HepG2 (cell line): ENCODE measurements around the gene CES2. TPM values are rescaled to one million over a fixed set of nuclear protein-coding genes. Genes with fewer than 3 reads are reported as not detected.

Experiments
- ATRX ChIP-seq: sonication (generic); formaldehyde crosslinking; IDR thresholded peaks from 2 replicates; pipeline ENCODE4 v1.4.0; 2020; ENCODE audit warnings: missing genetic modification reagents, borderline replicate concordance
- DR1 ChIP-seq: sonication (generic); formaldehyde crosslinking; IDR thresholded peaks from 2 replicates; pipeline ENCODE4 v1.8.0; 2021; ENCODE audit warnings: mild to moderate bottlenecking, missing genetic modification reagents, inconsistent platforms
- GABPB1 ChIP-seq: IDR thresholded peaks from 2 replicates; pipeline ENCODE4 v1.6.1; 2016; ENCODE audit warnings: mild to moderate bottlenecking, missing genetic modification reagents, moderate library complexity, missing compliant biosample characterization
- GZF1 ChIP-seq: sonication (generic); formaldehyde crosslinking; IDR thresholded peaks from 2 replicates; pipeline ENCODE4 v1.5.1; 2020; ENCODE audit warnings: mild to moderate bottlenecking, missing genetic modification reagents
- HCFC1 ChIP-seq: fragments of 150-350 bp; IDR thresholded peaks from 2 replicates; pipeline ENCODE4 v1.6.1; 2014; ENCODE audit warnings: low read depth, low read length
- HES4 ChIP-seq: sonication (generic); formaldehyde crosslinking; IDR thresholded peaks from 2 replicates; pipeline ENCODE4 v1.9.0; 2021; ENCODE audit warnings: mild to moderate bottlenecking, missing genetic modification reagents, borderline replicate concordance
- KAT8 ChIP-seq: IDR thresholded peaks from 2 replicates; pipeline ENCODE4 v1.6.1; 2016; ENCODE audit warnings: missing genetic modification reagents, missing compliant biosample characterization
- KDM6A ChIP-seq: IDR thresholded peaks from 2 replicates; pipeline ENCODE4 v1.6.1; 2016; ENCODE audit warnings: low read depth
- MAF1 ChIP-seq: sonication (generic); formaldehyde crosslinking; IDR thresholded peaks from 2 replicates; pipeline ENCODE4 v1.5.0; 2020; ENCODE audit warnings: missing genetic modification reagents, borderline replicate concordance
- NCOA2 ChIP-seq: sonication (generic); formaldehyde crosslinking; IDR thresholded peaks from 2 replicates; pipeline ENCODE4 v1.8.0; 2022; ENCODE audit warnings: inconsistent platforms
- PHF8 ChIP-seq: sonication (generic); formaldehyde crosslinking; IDR thresholded peaks from 2 replicates; pipeline ENCODE4 v1.5.0; 2020; ENCODE audit warnings: missing genetic modification reagents
- RORA ChIP-seq: sonication (generic); formaldehyde crosslinking; IDR thresholded peaks from 2 replicates; pipeline ENCODE4 v1.5.0; 2020; ENCODE audit warnings: mild to moderate bottlenecking, missing genetic modification reagents, moderate library complexity
- SOX6 ChIP-seq, 2 experiments: fragments of 450-650 bp in 1 of 2; sonication (generic) in 1 of 2; formaldehyde crosslinking in 1 of 2; IDR thresholded peaks; 2 replicates each; pipeline versions ENCODE4 v1.4.0 to v1.6.1; 2017 to 2020; ENCODE audit warnings: antibody characterized with exemption in 1 of 2, mild to moderate bottlenecking in 1 of 2, missing genetic modification reagents in 1 of 2
- SYNCRIP ChIP-seq: fragments of 200-400 bp; formaldehyde crosslinking; IDR thresholded peaks from 2 replicates; pipeline ENCODE4 v1.6.1; 2018; ENCODE audit warnings: mild to moderate bottlenecking, low read depth, low read length; ENCODE audit not compliant: insufficient read depth
- TOE1 ChIP-seq: sonication (generic); formaldehyde crosslinking; IDR thresholded peaks from 2 replicates; pipeline ENCODE4 v1.4.0; 2020; ENCODE audit warnings: mild to moderate bottlenecking, missing genetic modification reagents
- ZBTB20 ChIP-seq: sonication (generic); formaldehyde crosslinking; IDR thresholded peaks from 2 replicates; pipeline ENCODE4 v1.8.1; 2023; ENCODE audit warnings: missing genetic modification reagents, low read depth, mild to moderate bottlenecking, borderline replicate concordance
- ZMAT3 ChIP-seq: sonication (generic); formaldehyde crosslinking; conservative IDR thresholded peaks from 2 replicates; pipeline ENCODE4 v1.7.0; 2021; ENCODE audit warnings: missing genetic modification reagents
- ZMYM4 ChIP-seq: sonication (generic); formaldehyde crosslinking; IDR thresholded peaks from 2 replicates; pipeline ENCODE4 v1.8.1; 2023; ENCODE audit warnings: mild to moderate bottlenecking, missing genetic modification reagents
- ZNF430 ChIP-seq: sonication (generic); formaldehyde crosslinking; IDR thresholded peaks from 2 replicates; pipeline ENCODE4 v1.9.0; 2021; ENCODE audit warnings: mild to moderate bottlenecking, missing genetic modification reagents
- ZNF563 ChIP-seq: sonication (generic); formaldehyde crosslinking; IDR thresholded peaks from 2 replicates; pipeline ENCODE4 v1.8.0; 2022; ENCODE audit warnings: mild to moderate bottlenecking, moderate library complexity, missing genetic modification reagents
- ZNF724P ChIP-seq: sonication (generic); formaldehyde crosslinking; IDR thresholded peaks from 2 replicates; pipeline ENCODE4 v1.8.0; 2022; ENCODE audit warnings: missing genetic modification reagents, borderline replicate concordance
- polyA plus RNA-seq, 8 experiments: library from polyadenylated mRNA; depleted of rRNA in 3 of 8; stranded (reverse) in 7 of 8; unstranded in 1 of 8; fragments of >200 nt; fragmentation: Illumina TruSeq in 4 of 8; extraction: Trizol in 4 of 8; gene quantifications; 2 replicates each; pipeline versions ENCODE4 v1.2.1 to v1.2.3, GENCODE V29; 2011 to 2016; ENCODE audit warnings: low read depth in 4 of 8, missing spikeins in 1 of 8, mixed read lengths in 1 of 8; ENCODE audit not compliant: insufficient read depth in 1 of 8
- total RNA-seq, 5 experiments: library from RNA; depleted of rRNA; stranded (reverse); fragments of >200 nt; fragmentation: Illumina TruSeq; extraction: Trizol; gene quantifications; 2 replicates each; pipeline ENCODE4 v1.2.3, GENCODE V29; 2016; ENCODE audit warnings: low read depth in 1 of 5
- TF ChIP-seq, protein P1 (sequence below): sonication (generic); formaldehyde crosslinking; IDR thresholded peaks from 2 replicates; pipeline ENCODE4 v1.4.0; 2020; ENCODE audit warnings: missing genetic modification reagents
- TF ChIP-seq, protein P2 (sequence below): sonication (generic); formaldehyde crosslinking; IDR thresholded peaks from 2 replicates; pipeline ENCODE4 v1.4.0; 2020; ENCODE audit warnings: mild to moderate bottlenecking, missing genetic modification reagents
- TF ChIP-seq, protein P3 (sequence below): sonication (generic); formaldehyde crosslinking; IDR thresholded peaks from 2 replicates; pipeline ENCODE4 v1.4.0; 2020; ENCODE audit warnings: missing genetic modification reagents

Gene CES2
- total and polyA plus RNA-seq, 2 of the 13 experiments (the other 11 are each of a cell fraction or from before 2014, with no cell fraction given), result 50.6 to 63.8 TPM

DNA sequence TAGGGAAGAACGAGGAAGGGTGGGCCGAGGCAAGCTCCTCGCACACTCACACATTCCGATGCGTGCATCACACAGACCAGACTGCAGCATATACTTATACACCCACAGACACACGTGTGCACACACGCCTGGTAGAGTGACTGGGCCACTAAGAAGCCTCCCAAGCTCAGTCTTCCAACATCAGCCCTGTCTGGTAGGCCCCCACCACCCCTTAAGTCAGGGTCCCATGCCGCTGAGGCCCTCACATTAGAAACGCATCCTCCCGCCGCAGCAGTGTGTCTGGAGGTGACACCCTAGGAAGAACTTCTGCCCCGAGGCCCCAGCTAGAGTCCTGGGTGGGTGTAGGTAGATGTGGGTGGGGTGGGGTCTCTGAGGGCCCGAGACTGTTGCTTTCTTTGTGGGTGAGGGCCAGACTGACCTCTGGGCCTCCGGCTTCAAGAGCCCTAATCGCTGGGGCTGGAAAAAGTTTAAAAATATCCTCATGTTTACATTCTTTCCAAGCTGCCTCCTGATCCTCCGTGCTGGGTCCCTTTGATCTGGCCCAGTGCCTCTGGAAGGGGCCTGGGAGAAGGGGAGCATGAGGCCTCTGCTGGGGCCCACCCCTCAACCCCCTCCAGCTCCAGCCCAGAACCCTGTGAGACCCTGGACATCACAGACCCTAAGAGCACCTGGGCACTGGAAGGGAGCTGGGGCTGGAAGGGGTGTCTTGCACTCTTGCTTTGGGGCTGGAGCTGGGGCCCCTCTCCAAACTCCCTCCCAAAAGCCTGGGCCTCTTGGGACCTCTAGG lies 30.3 kb upstream of the CES2 start (continued):
- TF ChIP-seq, protein P1, sequence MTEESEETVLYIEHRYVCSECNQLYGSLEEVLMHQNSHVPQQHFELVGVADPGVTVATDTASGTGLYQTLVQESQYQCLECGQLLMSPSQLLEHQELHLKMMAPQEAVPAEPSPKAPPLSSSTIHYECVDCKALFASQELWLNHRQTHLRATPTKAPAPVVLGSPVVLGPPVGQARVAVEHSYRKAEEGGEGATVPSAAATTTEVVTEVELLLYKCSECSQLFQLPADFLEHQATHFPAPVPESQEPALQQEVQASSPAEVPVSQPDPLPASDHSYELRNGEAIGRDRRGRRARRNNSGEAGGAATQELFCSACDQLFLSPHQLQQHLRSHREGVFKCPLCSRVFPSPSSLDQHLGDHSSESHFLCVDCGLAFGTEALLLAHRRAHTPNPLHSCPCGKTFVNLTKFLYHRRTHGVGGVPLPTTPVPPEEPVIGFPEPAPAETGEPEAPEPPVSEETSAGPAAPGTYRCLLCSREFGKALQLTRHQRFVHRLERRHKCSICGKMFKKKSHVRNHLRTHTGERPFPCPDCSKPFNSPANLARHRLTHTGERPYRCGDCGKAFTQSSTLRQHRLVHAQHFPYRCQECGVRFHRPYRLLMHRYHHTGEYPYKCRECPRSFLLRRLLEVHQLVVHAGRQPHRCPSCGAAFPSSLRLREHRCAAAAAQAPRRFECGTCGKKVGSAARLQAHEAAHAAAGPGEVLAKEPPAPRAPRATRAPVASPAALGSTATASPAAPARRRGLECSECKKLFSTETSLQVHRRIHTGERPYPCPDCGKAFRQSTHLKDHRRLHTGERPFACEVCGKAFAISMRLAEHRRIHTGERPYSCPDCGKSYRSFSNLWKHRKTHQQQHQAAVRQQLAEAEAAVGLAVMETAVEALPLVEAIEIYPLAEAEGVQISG (CRISPR knock-in tag), result peak; percentile 49; the same call in 1 of the 2 replicates
- TF ChIP-seq HES4 (no peak), GABPB1 (CRISPR knock-in tag) (peak; percentile 17), TOE1 (CRISPR knock-in tag) (0 out of 2 replicates have a peak, but pooled peaks have one; percentile 2), SYNCRIP (no peak), ZBTB20 (CRISPR knock-in tag) (peak; percentile 77; the same call in 1 of the 2 replicates), ZNF563 (CRISPR knock-in tag) (peak; percentile 13; the same call in 1 of the 2 replicates), ZNF724P (CRISPR knock-in tag) (no peak), MAF1 (CRISPR knock-in tag) (no peak), DR1 (CRISPR knock-in tag) (no peak; the same call in 1 of the 2 replicates), RORA (CRISPR knock-in tag) (no peak), NCOA2 (CRISPR knock-in tag) (peak; percentile 93), KDM6A (peak; percentile 98), KAT8 (CRISPR knock-in tag) (peak; percentile 61; the same call in 1 of the 2 replicates), HCFC1 (no peak), ZMAT3 (0 out of 2 replicates have a peak, but pooled peaks have one; percentile 22), SOX6 (IDR thresholded peaks at IDR 0.05) (no peak), SOX6 (CRISPR knock-in tag; IDR thresholded peaks at IDR 0.05) (peak; percentile 65), PHF8 (peak; percentile 8; the same call in 1 of the 2 replicates), ATRX (CRISPR knock-in tag) (no peak), ZMYM4 (no peak), ZNF430 (CRISPR knock-in tag) (0 out of 2 replicates have a peak, but pooled peaks have one; percentile 13), GZF1 (CRISPR knock-in tag) (no peak; the same call in 1 of the 2 replicates)
- TF ChIP-seq, protein P2, sequence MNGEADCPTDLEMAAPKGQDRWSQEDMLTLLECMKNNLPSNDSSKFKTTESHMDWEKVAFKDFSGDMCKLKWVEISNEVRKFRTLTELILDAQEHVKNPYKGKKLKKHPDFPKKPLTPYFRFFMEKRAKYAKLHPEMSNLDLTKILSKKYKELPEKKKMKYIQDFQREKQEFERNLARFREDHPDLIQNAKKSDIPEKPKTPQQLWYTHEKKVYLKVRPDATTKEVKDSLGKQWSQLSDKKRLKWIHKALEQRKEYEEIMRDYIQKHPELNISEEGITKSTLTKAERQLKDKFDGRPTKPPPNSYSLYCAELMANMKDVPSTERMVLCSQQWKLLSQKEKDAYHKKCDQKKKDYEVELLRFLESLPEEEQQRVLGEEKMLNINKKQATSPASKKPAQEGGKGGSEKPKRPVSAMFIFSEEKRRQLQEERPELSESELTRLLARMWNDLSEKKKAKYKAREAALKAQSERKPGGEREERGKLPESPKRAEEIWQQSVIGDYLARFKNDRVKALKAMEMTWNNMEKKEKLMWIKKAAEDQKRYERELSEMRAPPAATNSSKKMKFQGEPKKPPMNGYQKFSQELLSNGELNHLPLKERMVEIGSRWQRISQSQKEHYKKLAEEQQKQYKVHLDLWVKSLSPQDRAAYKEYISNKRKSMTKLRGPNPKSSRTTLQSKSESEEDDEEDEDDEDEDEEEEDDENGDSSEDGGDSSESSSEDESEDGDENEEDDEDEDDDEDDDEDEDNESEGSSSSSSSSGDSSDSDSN, result peak; percentile 61; the same call in 1 of the 2 replicates
- TF ChIP-seq, protein P3, sequence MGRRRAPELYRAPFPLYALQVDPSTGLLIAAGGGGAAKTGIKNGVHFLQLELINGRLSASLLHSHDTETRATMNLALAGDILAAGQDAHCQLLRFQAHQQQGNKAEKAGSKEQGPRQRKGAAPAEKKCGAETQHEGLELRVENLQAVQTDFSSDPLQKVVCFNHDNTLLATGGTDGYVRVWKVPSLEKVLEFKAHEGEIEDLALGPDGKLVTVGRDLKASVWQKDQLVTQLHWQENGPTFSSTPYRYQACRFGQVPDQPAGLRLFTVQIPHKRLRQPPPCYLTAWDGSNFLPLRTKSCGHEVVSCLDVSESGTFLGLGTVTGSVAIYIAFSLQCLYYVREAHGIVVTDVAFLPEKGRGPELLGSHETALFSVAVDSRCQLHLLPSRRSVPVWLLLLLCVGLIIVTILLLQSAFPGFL (CRISPR knock-in tag), result no peak
